NCI-H2107 treated with DMSO at 0.1 percent for 48 hours (cell line): ENCODE results near the gene RORC.
"Not testable (repeated sequence)": the region's sequence is repeated elsewhere in the genome, so short reads cannot be mapped to it uniquely, and the experiment has no call there.

ENCODE experiments used
- DNase-seq: peaks from one replicate; lab custom pipeline; 2025; ENCODE audit not compliant: unreplicated experiment; lab: John Stamatoyannopoulos, UW

The RORC gene

GRCh38 chr1:151776665-151777062 is 54.9 kb downstream of the RORC start:
- no peak for DNase-seq

DNA sequence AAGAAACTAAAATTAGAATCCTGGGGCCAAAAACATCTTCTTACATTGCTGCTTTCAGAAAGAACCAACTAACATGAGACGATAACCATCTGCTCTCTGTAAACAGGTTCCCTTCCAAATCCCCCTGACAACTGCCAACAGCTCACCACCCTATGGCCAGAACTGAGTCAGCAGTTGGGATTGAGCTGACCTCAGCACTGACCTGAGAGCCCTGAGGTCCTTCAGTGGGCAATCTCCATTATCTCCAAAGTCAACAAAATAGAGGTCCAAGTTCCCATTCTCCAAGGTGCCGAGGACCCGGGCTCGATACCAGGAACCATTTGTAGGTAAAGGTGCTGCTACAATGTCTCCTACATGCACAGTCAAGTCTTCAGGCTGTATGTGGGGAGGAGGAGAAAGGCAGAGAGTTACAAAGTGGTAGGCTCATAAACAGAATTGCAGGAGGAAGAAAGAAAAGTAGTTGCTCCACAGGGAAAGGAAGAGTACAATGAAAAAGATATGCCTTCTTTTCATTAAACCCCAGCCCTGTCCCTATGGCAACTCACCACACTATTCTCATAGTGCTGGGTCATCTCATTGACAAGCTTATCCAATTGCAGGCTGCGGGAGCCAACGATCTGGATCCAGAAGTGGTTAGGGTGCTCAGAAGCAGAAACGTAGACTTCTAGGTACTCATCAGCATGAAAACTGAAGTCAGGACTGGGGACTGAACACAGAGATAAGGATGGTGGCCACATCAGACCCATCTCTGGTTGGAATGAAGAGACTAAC is 55.5 kb downstream of the RORC start:
- no peak for DNase-seq

DNA sequence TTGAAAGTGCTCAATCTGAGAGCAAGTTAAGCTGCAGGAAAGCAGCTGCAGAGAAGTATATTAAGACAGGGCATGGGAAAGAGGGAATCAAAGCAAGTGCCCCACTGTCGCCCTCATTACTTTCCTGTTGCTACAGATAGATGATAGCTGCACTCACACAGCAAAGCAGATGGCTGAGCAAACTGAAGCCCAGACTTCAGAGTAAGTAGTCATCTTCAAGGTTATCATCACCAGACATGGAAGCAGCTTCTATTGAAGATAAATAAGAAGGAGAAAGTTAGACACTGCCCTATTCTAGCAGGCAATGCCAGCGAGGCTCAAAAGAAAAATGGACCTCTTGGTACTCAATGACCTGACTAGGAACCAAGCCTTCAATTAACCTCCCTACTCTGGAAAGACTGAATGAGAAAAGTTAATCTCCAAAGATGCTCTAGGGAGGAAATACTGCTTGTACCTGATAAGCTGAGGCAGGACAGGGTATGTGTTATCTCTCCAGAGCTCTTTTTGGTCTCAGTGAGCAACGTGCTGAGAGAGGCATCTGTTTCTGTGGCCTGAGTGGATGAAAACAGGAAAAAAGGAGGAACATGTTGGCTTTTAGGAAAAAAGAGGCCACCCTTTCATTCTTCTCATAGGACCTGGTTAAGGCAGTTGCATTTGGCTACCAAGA is 57.2 kb downstream of the RORC start:
- no peak for DNase-seq

DNA sequence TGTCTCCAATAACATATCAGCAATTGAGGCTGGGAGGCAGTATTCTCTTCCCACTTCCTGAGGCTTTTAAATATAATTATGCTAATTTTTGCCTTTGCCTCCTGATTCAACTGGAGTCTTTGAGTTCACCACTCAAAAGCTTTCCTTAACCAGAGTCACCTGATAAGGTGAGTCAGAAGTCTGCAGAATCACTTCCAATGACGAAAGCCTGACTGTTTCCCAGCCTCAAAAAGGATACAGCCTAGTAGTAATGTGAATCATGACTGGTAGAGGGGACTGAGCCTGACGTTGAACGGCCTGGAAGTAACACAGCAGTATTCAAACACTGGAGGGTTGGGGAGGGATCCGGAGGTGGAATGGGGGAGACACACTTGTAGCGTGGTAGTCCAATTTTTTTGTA is 57.9 kb downstream of the RORC start:
- DNase-seq: no peak

DNA sequence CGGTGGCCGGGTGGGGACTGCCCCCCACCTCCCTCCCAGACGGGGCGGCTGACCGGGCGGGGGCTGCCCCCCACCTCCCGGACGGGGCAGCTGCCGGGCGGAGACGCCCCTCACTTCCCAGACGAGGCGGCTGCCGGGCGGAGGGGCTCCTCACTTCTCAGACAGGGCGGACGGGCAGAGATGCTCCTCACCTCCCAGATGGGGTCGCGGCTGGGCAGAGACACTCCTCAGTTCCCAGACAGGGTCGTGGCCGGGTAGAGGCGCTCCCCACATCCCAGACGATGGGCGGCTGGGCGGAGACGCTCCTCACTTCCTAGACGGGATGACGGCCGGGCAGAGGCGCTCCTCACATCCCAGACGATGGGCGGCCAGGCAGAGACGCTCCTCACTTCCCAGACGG is 62.3 kb downstream of the RORC start:
- not testable (repeated sequence) for DNase-seq

DNA sequence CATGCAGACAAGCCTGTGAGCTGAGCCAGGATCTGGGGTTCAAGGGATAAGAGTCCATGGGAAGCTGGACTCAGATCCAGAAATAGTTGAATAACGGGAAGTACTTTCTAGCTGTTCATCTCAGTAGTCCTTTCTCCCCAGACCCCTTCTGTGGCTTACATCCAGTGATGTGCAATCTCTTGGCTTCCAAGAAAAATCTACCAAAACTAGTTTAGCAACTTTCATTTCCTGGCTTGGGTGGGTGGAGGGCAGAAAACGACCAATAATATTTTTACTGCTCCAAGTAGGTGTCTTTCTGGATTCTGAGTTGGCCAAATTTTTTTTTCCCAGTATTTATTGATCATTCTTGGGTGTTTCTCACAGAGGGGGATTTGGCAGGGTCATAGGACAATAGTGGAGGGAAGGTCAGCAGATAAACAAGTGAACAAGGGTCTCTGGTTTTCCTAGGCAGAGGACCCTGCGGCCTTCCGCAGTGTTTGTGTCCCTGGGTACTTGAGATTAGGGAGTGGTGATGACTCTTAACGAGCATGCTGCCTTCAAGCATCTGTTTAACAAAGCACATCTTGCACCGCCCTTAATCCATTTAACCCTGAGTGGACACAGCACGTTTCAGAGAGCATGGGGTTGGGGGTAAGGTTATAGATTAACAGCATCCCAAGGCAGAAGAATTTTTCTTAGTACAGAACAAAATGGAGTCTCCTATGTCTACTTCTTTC is 63.1 kb downstream of the RORC start:
- not testable (repeated sequence) for DNase-seq

GRCh38 chr1:151763990-151764389 is 67.6 kb downstream of the RORC start:
- no peak for DNase-seq

DNA sequence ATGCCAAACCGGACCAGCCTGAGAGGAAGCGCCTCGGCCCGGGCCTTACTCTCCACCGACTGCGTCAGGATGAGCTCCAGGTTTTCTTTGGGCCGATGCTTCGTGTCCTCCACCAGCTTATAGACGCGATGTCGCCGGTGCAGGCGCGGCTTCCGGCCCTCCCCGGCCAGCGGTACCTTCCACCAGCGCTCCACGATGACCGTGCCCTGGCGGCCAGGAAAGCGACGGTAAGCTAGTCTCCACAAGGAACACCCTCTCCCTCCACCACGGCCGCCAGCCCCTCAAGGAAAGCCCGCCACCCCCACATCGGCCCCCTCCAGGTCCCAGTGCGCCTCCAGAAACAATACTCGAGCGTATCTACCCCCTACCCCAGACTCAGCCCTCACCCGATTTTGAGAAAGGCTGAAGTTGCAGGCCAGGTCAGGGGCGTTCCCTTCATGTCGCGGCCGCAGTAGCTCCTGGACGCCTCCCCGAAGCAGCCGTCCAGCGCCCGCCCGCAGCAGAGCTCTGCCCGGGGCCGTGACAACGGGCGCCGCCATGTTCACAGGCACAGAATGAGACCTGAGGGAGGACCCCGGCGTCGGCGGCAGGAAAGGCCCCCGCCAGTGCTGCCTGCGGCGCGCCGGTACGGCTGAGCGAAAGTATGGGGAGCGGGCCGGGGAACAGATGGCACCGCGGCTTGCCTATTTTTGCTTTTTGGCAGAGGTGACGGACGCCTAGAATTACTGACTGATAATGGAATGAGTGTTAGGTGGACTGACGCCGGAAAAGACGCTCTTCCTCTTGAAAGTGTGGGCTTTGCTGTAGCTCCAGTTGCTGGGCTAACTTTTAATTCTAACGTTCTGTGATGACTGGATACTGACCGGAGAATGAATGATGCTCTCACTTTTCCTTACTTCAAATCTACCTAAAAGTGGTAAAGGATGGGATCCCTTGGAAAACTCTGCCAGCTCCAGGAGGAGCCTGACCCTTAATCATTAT is 68.4 kb downstream of the RORC start, which contains the start of gene MRPL9:
TSS of gene MRPL9 (minus strand) at position 556 of the 981 bp plus-strand sequence. CDS start at position 539, 17 bp downstream.
- peak; percentile 62 for DNase-seq

GRCh38 chr1:151760597-151761385 is 70.8 kb downstream of the RORC start:
- DNase-seq: no peak

- no peak for DNase-seq
Measured at GRCh38 chr1:151759241-151759640, 72.4 kb downstream of the RORC start.

- no peak for DNase-seq
Measured at GRCh38 chr1:151756291-151756690, 75.3 kb downstream of the RORC start.
